Upper lobe of left lung (tissue), 6 donors: ENCODE results near the gene DHFR. TPM values are rescaled to one million over a fixed set of nuclear protein-coding genes. Genes with fewer than 3 reads are reported as not detected.

Experiments used
- ATAC-seq, 2 donors: fragments of 200-7000 bp; cut with Tn5 transposase; one replicate each; pipeline ENCODE4 v1.9.1; 2022; ENCODE audit warnings: mild to moderate bottlenecking in 2 of 2, moderate library complexity in 2 of 2; ENCODE audit not compliant: low FRiP score in 2 of 2
- DNase-seq, 2 donors: peaks; one replicate each; pipeline ENCODE4 v3.0.0-alpha.2; 2019 to 2020
- H3K27ac ChIP-seq, 4 donors: fragments of 200-600 bp; sonication (generic); one replicate each; pipeline ENCODE4 v1.5.1; 2016 to 2019
- H3K27me3 ChIP-seq, 4 donors: fragments of 200-600 bp; sonication (generic); one replicate each; pipeline ENCODE4 v1.5.1; 2017 to 2019
- H3K36me3 ChIP-seq, 4 donors: fragments of 200-600 bp; sonication (generic); one replicate each; pipeline ENCODE4 v1.5.1; 2016 to 2019
- H3K4me1 ChIP-seq, 4 donors: fragments of 200-600 bp; sonication (generic); one replicate each; pipeline ENCODE4 v1.5.1; 2018 to 2019
- H3K4me3 ChIP-seq, 4 donors: fragments of 200-600 bp; sonication (generic); one replicate each; pipeline ENCODE4 v1.5.1; 2017 to 2019; ENCODE audit warnings: mild to moderate bottlenecking in 2 of 4, moderate library complexity in 1 of 4
- H3K9me3 ChIP-seq, 4 donors: fragments of 200-600 bp; sonication (generic); one replicate each; pipeline ENCODE4 v1.5.1; 2018 to 2019
- CTCF ChIP-seq, 6 experiments: fragments of 450-650 bp in 4 of 6; fragments of 200-600 bp in 2 of 6; sonication (generic) in 2 of 6; IDR thresholded peaks; one replicate each; pipeline ENCODE4 v1.5.1; 2016 to 2019; ENCODE audit warnings: antibody characterized with exemption in 6 of 6
- EP300 ChIP-seq, 4 donors: sonication (generic); formaldehyde crosslinking; IDR thresholded peaks; one replicate each; pipeline ENCODE4 v1.5.1; 2017; ENCODE audit warnings: antibody characterized with exemption in 4 of 4, control low read depth in 2 of 4
- POLR2A ChIP-seq, 4 donors: fragments of 450-650 bp; IDR thresholded peaks; one replicate each; pipeline ENCODE4 v1.5.1; 2016 to 2017; ENCODE audit warnings: antibody characterized with exemption in 4 of 4, mild to moderate bottlenecking in 2 of 4
- POLR2AphosphoS5 ChIP-seq, 2 donors: sonication (generic); formaldehyde crosslinking; IDR thresholded peaks; one replicate each; pipeline ENCODE4 v1.5.1; 2017; ENCODE audit warnings: antibody characterized with exemption in 2 of 2
- WGBS, 2 donors: methylation state at CpG; one replicate each; pipeline ENCODE4 v1.1.5; 2017 to 2018; 5-methylcytosine and 5-hydroxymethylcytosine counted together
- total RNA-seq, 6 donors: library from RNA; depleted of rRNA in 4 of 6; stranded (reverse); fragments of >200 nt in 4 of 6; gene quantifications; one replicate each; pipeline versions ENCODE4 v1.1.0 to v1.2.1, GENCODE V29; 2016 to 2021
- donor health status: DM: no; HTN: no; CAD: no; lungs with moderate emphysema.
- donor health status: DM: no; HTN: yes; CAD: no; lungs with severe emphysema.

The DHFR gene
- total RNA-seq = 10 to 100 TPM in 3 of 6 donors, 1 to 10 TPM in 3; 7.3 to 14.1 (median 9.8) TPM

GRCh38 chr5:80654391-80655230 lies at the start of gene DHFR, which contains the start of gene MSH3:
Gene DHFR, minus strand, starts transcription at chr5:80654983. Its CDS starts 494 bp downstream, at chr5:80654489.
Gene MSH3, plus strand, starts transcription at chr5:80654652. Its CDS starts 76 bp downstream, at chr5:80654728.
- Histone ChIP-seq H3K36me3 (peaks cover 0 to 27% (median 17%) of the 10 kb centered on the region in 4 donors), H3K27me3 (no peaks in the 10 kb centered on the region), H3K4me1 (peaks cover 13 to 23% (median 18%) of the 10 kb centered on the region in 4 donors), H3K27ac (peak within 1 kb of the TSS; percentile 89 to 96 (median 94)), H3K9me3 (no peaks in the 10 kb centered on the region), H3K4me3 (peak within 1 kb of the TSS; percentile 68 to 99 (median 88))
- WGBS, 2 donors = 0% methylated on average over 9 to 34 of the region's 74 CpGs
- TF ChIP-seq EP300 (IDR thresholded peaks at IDR 0.05) = no peak
- peak in 3 of 4 donors; percentile 42 to 76 (median 48) for TF ChIP-seq POLR2A (IDR thresholded peaks at IDR 0.05)
- TF ChIP-seq POLR2AphosphoS5 (IDR thresholded peaks at IDR 0.05) = peak; percentile 32 to 43
- TF ChIP-seq CTCF (IDR thresholded peaks at IDR 0.05) = peak in 2 of 6 experiments; percentile 43
- ATAC-seq (peak; percentile 87 to 94), DNase-seq (peak; percentile 88 to 98)

GRCh38 chr5:80704221-80704620 lies 49.4 kb upstream of the DHFR start:
- H3K27me3 ChIP-seq = no peaks in the 10 kb centered on the region
- WGBS, 2 donors = 93 to 100% methylated on average over 1 of the region's 1 CpG
- TF ChIP-seq POLR2AphosphoS5 (IDR thresholded peaks at IDR 0.05) (no peak), CTCF (IDR thresholded peaks at IDR 0.05) (no peak), POLR2A (IDR thresholded peaks at IDR 0.05) (no peak), EP300 (IDR thresholded peaks at IDR 0.05) (no peak)

GRCh38 chr5:80703747-80704146 lies 49.0 kb upstream of the DHFR start:
- no peak overlapping the region for H3K27ac ChIP-seq
- DNase-seq (no peak), ATAC-seq (no peak)
- TF ChIP-seq CTCF (IDR thresholded peaks at IDR 0.05) (no peak), POLR2AphosphoS5 (IDR thresholded peaks at IDR 0.05) (no peak), POLR2A (IDR thresholded peaks at IDR 0.05) (no peak), EP300 (IDR thresholded peaks at IDR 0.05) (no peak)
- peaks cover 0 to 17% (median 2%) of the 10 kb centered on the region in 4 donors for H3K36me3 ChIP-seq
- 75 to 93% methylated on average over 5 of the region's 5 CpGs for WGBS, 2 donors
- no peaks in the 10 kb centered on the region for H3K4me1 ChIP-seq
- H3K4me3 ChIP-seq = no peak overlapping the region
- no peaks in the 10 kb centered on the region for H3K27me3 ChIP-seq
- no peaks in the 10 kb centered on the region for H3K9me3 ChIP-seq

More at GRCh38 chr5:80704221-80704620, 49.4 kb upstream of the DHFR start:
- Histone ChIP-seq H3K27ac (no peak overlapping the region), H3K9me3 (no peaks in the 10 kb centered on the region), H3K4me1 (no peaks in the 10 kb centered on the region), H3K4me3 (no peak overlapping the region), H3K36me3 (peaks cover 0 to 19% (median 3%) of the 10 kb centered on the region in 4 donors)
- DNase-seq (no peak), ATAC-seq (no peak)

GRCh38 chr5:80703291-80703690 lies 48.5 kb upstream of the DHFR start:
- TF ChIP-seq POLR2AphosphoS5 (IDR thresholded peaks at IDR 0.05) (no peak), CTCF (IDR thresholded peaks at IDR 0.05) (no peak), POLR2A (IDR thresholded peaks at IDR 0.05) (no peak), EP300 (IDR thresholded peaks at IDR 0.05) (no peak)
- no peak for ATAC-seq

More at GRCh38 chr5:80703291-80703690, 48.5 kb upstream of the DHFR start:
- Histone ChIP-seq H3K27me3 (no peaks in the 10 kb centered on the region), H3K4me3 (no peak overlapping the region), H3K27ac (no peak overlapping the region), H3K36me3 (peaks cover 0 to 13% (median 0%) of the 10 kb centered on the region in 4 donors), H3K9me3 (no peaks in the 10 kb centered on the region), H3K4me1 (no peaks in the 10 kb centered on the region)
- no peak for DNase-seq
